GM19467 (cell line): ENCODE data around the gene DNAAF1.
A peak's percentile ranks its signal among the peaks of the same experiment; 100 is the strongest.
"Not testable (repeated sequence)": the region's sequence is repeated elsewhere in the genome, so short reads cannot be mapped to it uniquely, and the experiment has no call there.

Experiments used
- ATAC-seq: cut with Tn5 transposase; IDR thresholded peaks from one replicate; pipeline ENCODE4 v1.9.1; 2021; ENCODE audit warnings: mild to moderate bottlenecking, moderate library complexity; ENCODE audit not compliant: unreplicated experiment

Gene DNAAF1

DNA sequence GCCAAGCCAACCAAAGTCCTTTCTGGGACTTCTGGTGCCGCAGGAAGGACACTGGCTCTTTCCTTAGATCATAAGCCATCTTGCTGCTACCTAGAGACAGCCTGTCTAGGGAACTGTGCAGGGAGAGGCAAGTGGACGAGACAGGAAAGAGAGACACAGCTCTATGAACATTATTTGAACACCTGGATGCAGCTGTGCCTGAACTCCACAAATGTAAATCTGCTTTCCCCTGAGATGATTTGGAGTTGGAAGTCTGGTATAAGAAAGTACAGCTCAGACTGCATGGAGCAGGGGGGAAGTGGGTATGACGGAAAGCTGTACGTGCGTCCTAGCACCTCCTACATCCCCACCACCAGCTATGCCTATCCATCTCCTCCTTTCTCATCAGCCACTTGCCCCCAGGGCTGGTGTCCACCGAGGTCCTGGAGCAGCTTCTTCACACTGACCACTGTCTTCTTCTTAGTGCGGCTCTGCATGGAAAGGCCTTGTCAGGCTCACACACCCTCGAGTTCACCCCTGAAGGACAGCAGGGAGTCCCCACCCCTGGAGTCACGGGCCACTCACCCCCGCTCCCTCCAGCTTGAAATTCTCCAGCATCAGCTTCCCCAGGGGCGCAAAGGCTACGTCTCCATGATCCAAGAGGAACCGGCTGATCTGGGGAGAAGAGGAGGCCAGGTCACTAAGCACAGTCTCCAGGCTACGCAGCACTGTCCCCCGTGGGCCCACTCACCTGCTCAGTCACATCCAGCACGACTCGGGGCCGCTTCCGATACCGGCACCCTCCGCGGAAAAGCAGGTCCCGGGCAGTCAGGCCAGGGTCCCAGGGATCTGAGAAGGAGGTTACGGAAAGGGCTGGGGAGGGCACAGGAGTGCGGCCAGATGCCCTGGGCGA, 37.8 kb downstream of the DNAAF1 start:
- no peak for ATAC-seq

DNA sequence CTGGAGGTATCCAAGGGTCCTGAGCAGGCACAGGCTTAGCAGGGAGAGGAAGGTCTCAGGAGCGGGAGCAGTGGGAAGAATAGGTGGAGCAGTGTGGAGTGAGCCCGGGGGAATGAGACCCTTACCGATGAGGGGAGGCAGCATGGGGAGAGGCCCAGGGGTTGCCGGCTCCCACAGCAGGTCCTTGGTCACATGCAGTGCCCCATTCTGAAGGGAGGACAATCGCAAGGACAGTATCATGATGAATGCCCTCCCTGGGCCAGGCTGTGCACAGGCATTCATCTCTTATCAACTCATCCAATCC, 38.4 kb downstream of the DNAAF1 start:
- ATAC-seq, result no peak

DNA sequence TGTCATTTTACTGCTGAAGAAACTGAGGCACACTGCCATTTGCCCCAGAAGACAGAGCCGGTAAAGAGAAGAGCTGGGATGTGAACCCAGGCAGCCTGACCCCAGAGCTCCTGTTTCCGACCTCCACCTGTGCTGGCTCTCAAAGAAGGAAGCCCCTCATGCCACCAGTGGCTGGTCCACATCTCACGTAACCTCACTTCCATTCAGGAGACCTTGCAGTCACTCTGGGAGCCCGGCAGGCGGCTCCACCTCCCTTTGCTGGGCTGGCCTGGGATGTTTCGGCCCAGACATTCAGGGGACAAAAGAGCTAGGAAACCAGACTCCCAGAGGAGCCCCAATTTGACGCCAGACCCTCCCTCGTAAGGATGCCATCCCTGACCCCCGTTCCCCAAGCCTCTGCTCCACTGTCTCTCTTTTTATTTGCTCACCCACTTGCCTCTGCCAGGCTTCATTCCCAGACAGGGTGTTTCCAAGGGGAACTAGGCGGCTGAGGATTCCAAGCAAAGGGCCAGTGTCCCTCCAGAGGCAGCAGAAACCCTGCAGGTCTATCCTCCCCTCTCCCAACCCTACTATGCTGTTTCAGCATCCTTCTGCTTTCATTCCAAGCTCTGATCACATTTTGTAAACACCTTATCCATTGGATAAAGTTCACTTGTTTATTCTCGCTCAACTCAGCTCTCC, 38.9 kb downstream of the DNAAF1 start:
- no peak for ATAC-seq

DNA sequence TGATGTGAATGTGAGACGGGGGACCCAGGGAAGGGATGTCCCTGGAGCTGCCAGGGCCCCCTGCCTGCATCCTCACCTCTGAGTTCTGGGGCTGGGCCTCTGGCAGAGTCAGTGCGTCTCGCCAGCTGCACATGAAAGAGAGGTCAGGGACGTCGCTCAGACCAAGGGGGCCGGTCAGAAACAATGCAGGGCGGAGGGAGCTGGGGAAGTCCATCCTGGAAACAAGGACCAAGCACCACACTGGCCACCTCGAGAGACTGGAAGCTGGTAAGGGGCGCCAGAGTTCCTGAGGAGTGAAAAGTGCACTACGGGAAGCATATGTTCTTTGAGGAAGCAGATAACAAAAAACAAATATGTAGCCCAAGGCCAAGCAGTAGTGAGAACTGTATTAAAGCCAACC, 39.7 kb downstream of the DNAAF1 start:
- ATAC-seq, result no peak

DNA sequence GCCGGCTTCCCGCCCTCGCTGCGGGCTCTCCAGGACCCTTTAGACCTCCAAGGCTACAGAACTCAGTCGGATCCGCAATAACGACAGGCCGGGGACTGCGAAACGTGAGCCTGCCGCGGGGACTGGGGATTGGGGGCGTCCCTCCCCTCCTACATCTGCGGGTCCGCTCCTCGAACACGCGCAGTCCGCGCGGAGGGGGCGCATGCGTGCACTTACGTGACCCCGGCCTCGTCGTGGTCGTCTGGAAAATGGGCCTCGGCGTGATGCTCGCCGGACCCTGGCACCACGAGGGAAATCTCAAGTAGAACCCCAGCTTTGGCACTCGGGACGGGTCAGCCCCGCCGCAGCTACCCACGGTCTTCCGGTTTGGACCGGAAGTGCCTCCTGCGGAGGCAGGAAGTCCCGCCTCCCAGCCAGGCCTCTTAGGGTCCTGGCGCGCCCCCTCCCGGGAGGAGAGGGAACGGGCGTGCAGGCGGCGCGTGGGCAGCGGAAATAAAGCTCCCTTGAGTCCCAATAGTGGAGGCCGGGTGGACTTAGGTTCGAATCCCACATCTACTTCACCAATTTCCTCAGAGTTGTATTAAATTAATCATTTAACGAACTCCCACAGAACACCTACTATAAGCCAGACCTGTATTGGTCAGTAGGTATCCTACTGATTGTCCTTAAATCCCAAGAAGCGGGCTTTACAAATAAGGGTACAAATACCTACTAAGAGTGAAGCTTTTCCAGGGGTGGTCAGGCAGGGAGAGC, 41.8 kb downstream of the DNAAF1 start, which contains the start of gene TAF1C:
TAF1C (minus strand) TSS at position 373 of the 753 bp plus-strand sequence. CDS start 2,069 bp downstream, outside the sequence.
- peak; percentile 90 for ATAC-seq

DNA sequence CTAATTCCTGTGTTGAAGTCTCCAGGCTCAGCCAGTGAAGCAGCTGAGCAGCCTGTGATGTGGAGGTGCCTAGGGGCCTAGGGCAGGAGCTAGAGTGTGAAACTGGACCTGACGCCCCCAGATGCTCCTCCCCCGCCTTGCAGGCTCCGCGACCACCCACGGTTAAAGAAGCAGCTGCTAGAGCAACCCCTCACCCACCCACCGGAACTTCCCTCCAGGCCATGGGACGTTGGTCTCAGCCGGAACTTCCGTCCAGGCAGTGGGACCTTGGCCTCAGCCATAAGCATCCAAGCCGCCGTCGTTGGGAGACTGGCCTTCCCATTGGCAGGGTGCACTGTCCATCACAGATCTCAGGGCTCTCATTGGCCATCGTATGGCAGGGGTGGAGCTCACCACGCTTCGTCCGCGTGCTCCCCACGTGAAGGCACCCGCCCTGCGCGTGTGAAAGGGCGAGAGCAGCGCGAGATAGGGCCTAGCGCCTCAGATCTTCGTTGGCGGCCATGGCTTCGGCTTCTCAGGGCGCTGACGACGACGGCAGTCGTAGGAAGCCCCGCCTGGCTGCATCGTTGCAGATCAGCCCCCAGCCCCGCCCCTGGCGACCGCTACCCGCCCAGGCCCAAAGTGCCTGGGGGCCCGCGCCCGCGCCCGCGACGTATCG, 45.8 kb downstream of the DNAAF1 start, which contains the start of gene ADAD2:
ADAD2 (plus strand) TSS at position 427 of the 658 bp plus-strand sequence; CDS start at position 501, 74 bp downstream.
- ATAC-seq, result no peak

DNA sequence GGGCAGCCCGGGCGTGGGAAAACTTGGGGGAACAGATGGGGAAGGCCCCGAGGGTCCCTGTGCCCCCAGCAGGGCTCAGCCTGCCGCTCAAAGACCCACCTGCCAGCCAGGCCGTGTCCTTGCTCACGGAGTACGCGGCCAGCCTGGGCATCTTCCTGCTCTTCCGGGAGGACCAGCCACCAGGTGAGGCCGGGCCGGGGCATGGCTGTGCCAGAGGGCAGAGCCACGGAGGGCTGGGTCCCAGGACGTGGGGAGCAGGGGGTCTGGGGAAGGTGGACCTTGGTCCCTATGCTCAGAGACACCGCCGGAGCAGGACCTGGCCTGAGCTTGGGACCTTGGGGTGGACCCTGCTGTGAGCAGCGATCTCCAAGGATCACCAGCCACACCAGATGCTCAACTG, 46.4 kb downstream of the DNAAF1 start:
- ATAC-seq, result no peak

DNA sequence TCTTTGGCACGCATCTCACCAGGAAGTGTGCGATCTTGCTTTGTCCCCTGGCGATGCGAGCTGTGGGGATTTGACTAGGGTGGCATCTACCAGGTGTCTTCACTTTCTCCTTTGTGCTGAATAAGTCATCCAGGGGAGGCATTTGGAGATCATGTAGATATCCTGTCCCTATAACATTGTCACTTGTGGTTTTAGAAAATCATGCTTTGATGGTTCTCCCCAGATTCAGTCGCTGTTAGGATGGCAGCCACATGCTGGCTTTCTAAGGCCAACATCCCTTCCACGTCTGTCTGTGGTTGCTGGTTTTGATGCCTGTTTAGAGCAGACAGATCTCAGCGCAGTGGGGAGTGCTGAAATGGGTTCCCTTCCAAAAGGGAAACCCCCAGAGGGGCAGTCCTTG, 48.4 kb downstream of the DNAAF1 start:
- ATAC-seq, result no peak

DNA sequence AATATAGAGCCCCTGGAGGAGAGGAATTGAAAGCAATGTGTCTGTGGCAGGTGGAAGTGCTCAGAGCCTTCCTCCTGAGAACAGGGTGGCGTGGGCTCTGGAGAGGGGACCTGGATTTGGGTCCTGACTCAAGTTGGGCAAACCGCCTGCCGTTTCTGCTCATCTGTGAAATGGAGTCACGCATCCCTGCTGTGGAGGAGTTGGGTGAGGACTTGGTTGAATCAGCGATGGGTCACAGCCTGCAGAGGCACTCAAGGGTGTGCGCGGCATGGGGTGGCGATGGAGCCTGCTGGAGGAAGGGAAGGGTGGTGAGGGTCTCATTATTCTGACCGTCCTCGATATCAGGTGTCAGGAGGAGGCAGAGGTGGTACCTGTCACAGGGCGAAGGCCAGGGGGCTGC, 48.9 kb downstream of the DNAAF1 start:
- no peak for ATAC-seq

DNA sequence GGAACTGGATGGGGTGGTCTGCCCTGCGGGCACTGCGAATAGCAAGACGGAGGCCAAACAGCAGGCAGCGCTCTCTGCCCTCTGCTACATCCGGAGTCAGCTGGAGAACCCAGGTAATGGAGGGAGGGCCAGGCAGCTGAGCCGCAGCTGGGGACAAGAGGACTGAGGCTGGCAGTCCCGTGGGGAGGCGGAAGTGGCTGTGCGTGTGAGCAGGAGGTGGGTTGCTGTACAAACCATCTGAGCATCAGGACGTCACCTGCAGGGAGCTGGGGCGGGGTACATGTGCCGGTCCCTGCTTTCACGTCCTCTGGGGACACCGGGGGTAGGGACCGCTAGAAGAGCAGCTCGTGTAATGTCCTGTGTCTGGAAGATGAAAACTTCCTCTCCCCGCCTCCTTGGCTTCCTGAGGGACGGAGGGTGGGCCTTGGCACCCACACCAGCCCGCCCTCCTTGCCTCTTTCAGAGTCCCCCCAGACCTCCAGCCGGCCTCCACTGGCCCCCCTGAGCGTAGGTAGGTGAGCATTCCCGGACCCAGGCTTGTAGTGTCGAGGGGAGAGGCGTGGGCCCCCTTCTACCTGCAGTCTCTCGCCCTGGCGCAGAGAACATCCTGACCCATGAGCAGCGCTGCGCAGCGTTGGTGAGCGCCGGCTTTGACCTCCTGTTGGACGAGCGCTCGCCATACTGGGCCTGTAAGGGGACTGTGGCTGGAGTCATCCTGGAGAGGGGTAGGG, 49.5 kb downstream of the DNAAF1 start:
- ATAC-seq, result no peak

DNA sequence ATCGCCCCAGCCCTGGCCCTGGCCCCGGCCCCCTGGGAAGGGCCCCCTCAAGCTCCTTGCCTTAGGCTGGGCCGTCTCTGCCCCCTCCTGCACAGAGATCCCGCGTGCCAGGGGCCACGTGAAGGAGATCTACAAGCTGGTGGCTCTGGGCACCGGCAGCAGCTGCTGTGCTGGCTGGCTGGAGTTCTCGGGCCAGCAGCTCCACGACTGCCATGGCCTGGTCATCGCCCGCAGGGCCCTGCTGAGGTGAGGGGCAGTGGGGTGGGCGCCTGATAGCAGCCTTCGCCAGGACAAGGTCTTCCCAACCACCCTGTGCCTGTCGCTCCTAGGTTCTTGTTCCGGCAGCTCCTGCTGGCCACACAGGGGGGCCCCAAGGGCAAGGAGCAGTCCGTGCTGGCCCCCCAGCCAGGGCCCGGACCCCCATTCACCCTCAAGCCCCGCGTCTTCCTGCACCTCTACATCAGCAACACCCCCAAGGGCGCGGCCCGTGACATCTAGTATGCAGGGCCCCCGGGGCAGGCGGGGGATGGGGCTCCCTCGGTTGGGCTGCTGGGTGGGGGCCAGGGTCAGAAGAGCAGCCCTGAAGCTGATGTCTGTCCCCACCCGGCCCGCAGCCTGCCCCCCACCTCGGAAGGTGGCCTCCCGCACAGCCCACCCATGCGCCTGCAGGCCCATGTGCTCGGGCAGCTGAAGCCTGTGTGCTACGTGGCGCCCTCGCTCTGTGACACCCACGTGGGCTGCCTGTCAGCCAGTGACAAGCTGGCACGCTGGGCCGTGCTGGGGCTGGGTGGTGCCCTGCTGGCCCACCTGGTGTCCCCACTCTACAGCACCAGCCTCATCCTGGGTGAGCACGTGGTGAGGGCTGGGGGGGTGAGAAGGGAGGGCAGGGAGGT, 50.3 kb downstream of the DNAAF1 start:
- no peak for ATAC-seq

DNA sequence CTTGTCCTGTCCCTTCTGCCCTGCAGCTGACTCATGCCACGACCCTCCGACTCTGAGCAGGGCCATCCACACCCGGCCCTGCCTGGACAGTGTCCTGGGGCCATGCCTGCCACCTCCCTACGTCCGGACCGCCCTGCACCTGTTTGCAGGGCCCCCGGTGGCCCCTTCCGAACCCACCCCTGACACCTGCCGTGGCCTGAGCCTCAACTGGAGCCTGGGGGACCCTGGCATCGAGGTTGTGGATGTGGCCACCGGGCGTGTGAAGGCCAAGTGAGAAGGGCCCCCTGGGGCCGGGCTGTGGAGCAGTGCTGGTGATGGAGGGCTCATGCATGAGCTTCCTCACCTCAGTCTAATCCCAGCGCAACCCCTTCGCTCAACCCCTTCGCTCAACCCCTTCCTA, 51.0 kb downstream of the DNAAF1 start:
- ATAC-seq, result no peak

DNA sequence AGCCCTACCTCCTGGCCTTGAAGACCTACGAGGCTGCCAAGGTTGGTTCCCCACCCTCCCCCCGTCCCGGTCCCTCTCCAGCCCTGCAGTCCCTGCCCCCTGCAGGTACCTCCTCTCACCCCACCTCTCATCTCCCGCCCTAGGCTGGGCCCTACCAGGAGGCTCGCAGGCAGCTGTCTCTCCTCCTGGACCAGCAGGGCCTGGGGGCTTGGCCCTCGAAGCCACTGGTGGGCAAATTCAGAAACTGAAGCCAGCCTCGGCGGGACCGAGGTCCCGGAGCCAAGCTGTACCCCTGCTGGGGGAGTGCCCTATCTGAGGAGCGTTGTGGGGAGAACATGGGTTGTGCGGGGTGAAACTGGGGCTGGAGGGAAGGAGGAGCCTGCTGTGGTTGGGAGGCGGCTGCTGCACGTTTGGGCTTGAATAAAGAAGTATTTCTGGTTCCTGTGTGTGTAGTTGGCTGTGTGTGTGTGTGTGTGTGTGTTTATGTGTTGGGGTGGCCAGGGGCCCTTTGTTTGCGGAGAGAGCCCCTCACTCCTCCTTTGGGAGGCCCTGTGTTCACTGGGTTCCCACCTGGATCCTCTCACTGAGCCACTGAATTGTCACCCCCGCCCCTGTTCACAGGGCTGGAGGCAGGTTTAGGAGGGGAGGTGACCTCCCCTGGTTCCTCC, 51.8 kb downstream of the DNAAF1 start:
- ATAC-seq, result no peak

DNA sequence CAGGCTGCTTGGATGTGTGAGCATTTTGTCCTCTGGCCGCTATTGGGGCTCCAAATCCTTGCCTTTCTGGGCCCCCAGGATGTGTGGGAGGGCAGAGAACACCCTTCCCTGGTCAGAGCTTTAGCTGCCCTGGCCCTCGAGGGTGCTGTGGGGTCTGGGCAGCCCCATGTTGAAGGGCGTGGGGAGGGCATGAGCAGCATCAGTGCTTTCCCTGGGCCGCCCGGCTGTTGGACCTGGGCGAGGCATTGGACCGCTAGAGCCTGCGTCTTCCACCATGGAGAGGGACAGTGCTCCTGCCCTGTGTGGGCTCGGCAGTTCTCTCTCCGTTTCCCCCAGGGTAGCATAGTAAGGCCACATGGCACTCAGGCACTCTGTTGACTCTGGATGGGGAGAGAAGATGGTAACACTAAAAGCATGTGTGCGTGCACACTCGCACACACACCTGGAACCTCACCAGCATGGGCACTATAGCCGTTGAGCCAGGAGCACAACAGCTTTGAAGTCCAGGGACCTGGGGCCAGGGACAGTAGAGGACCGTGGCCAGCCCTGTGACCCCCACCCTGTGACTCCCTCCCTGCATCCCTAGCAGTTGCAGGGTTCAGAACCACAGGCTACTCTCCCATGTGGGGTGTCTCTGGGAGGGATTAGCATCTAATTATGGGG, 52.5 kb downstream of the DNAAF1 start:
- no peak for ATAC-seq

DNA sequence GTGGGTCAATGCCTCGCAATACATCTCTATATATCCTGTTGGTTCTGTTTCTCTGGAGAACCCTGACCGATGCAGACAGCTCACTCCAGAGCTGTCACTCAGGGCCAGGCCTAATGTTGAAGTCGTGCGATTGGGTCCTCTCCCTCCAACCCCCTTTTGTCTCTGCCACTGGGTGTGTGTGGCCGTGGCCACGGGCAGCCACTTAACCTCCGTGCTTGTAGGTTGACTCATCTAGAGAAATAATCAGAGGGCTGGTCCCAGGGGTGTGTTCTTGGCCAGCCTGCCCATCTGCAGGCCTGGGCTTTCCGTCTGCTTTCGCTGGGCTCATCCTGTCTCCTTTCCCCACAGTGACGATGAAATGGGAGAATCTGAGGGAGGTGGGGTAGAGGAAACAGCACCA, 53.3 kb downstream of the DNAAF1 start:
- ATAC-seq, result no peak

DNA sequence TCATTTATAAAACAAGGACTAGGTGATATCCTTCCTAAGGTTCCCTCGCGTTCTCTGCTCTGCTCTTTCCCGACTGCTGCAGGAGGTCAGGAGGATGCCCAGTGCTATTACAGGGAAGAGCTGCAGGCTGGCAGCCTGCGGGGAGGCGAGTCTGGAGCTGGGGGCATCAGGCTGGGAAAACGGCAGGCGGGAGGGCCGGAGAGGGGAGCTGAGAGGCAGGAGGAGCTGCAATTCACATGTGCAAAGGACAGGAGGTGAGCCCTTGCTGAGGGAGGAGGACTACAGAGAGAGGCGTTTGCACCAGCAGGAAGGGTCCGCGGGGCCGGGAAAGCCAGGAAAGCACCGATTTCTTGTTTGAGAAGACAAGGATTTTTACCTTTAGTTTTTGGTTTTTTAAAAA, 54.0 kb downstream of the DNAAF1 start:
- ATAC-seq, result no peak

DNA sequence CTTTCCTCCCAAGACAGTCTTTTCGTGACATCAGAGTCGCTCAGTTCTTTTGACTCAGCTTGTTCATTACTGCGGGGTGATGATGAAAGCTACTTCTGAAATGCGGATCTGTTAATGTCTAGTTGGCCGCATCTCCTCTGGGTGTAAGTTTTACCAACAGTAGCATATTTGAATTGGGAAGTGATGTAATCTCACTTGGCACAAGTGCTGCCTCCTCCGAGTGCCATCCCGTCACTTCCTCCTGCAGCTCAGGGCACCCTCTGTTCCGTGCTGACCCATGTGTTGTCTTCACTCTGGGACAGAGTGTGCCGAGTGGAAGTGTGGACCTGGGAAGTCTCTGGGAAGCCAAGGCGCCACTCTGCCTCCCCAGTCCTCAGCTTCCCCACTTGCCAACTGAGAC, 54.8 kb downstream of the DNAAF1 start:
- no peak for ATAC-seq

DNA sequence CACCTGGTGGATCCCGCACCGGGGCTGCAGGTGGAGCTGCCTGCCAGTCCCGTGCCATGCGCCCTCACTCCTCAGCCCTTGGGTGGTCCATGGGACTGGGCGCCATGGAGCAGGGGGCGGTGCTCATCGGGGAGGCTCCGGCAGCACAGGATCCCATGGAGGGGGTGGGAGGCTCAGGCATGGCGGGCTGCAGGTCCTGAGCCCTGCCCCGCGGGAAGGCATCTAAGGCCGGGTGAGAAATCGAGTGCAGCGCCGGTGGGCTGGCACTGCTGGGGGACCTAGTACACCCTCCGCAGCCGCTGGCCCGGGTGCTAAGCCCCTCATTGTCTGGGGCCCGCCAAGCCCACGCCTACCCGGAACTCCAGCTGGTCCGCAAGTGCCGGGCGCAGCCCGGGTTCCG, 59.4 kb downstream of the DNAAF1 start:
- ATAC-seq, result not testable (repeated sequence)
